ENCODE data around the gene USP10.

The USP10 gene

DNA sequence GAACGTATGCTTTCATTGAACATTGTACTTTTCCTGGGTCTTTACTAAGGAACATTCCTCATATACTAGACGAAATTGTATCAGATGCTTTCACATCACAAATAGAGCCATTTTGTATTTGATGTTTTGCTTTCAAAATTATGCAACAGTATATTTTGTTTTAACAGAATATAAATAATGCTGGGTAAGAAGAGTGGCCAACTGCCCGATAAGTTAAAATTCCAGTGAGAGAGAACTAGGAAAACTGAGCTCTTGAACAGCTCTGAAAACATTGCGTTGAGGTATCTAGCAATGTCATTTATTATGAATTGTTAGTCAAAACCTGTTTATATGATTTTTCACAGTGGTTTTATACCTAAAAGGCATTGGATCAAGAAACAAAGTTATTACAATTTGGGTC is 50.8 kb downstream of the USP10 start:
- DNase-seq (ENCODE audit: low spot score) = no peak

DNA sequence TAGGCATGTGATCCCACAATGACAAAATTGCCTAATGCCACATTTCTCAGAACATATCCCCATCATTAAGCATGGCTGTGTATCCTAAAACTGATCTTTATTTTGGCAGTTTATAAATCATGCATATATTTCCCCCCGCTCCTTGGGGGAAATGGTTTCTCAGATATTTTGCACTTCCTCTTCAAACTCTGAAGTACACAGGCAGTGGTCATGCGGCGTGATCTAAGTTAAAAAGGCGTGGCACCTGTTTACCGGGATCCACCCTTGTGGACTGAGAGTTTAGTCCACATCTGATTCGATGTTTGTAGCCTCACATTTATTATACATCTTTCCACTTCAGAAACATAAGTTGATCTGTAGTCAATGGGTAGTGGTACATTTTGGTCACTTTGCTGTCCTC is 51.4 kb downstream of the USP10 start:
- no peak for DNase-seq (ENCODE audit: low spot score)

GRCh38 chr16:84751947-84752346 is 52.1 kb downstream of the USP10 start:
- no peak for DNase-seq (ENCODE audit: low spot score)

- DNase-seq (ENCODE audit: low spot score) = no peak
Observed at GRCh38 chr16:84752600-84752999, 52.8 kb downstream of the USP10 start.

DNA sequence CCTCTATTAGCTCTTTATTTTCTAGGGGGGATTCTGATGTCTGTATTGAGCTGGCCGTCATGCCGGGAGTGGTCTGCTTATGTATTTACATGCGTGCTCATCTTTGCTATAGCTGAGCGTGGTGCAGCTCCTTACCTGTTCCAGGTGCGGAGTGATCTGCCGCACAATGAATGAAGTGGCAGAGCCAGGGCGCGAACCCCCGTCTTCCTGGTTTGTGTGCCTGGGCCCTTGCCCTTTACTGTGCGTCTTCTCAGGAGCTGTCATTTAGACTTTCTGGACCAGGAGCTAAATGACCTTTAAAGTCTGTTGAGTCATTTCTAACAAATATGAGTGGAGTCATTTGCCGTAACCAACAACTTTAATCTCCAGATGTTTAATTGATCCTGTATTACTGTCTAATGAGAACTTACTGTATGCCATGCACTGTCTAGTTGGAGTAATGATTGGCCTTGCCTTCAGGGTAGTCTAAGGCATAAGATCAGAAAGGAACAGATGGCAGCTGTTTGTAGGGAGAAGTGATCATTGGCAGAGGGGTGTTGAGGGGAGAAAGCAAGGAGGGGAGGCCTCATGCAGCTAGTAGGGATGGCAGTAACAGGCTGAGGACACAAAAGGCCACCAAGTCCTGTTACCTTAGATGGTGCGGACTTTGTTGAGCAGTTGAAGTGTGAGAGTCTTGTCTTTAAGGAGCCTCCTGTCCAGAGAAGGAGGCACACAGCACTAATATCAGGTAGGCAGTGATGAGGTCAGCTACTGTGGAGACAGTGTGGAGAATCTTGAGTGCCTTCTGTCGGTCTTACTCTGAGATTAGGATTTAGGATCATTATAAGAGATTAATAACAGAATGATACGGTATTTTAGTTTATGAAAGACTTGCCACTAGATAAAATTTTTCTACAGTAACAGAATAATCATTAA is 53.9 kb downstream of the USP10 start:
- DNase-seq (ENCODE audit: low spot score) = no peak

- peak; percentile 80 for DNase-seq (ENCODE audit: low spot score)
Observed at GRCh38 chr16:84754353-84754856, 54.6 kb downstream of the USP10 start.

DNA sequence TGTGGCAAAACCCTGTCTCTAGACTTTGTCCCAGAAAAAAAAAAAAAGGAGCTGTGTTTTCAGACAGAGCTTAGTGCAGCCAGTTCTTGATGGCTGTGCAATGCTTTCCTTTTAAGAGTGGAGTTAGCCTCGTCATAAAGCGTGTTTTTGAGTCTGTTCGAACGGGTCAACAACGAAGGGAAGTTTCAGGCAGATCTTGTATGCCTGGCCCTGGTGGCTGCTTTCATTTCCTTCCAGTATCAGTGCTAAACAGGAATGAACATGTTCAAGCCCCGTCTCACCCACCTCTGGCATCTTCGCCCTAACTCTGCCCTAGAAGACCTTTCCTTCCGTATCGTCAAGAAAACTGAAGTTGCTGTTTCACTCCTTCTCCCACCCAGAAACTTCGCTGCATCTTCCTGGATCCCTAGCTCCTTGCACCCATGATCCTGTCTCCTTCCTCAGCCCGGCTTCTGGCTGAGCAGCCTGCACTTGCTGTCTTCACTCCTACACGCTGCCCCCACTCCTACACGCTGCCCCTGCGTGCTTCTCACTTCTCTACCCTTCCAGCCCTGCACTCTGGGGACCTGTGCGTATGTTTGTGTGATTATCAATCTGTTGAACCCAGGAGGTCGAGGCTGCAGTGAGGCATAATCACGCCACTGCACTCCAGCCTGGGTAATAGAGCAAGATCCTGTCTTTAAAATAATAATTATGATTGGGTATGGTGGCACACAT is 55.3 kb downstream of the USP10 start:
- DNase-seq (ENCODE audit: low spot score) = no peak

DNA sequence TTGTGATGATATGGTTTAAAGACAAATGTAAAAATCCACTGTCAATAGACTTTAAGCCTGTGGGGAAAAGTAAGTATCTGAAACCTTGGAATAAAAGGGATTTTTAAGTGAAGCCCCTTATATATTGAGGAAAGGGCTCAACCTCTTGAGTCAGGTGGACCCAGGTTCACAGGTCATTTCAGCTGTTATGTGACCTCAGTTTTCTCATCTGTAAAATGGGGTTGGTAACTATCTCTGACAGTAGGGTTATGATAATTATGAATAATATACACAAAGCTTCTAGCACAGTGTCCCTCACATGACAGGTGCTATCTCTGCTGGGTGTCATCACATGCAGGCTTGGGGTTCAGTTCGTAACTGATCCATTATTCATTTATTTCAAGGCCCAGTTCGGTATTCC is 57.0 kb downstream of the USP10 start:
- no peak for DNase-seq (ENCODE audit: low spot score)

DNA sequence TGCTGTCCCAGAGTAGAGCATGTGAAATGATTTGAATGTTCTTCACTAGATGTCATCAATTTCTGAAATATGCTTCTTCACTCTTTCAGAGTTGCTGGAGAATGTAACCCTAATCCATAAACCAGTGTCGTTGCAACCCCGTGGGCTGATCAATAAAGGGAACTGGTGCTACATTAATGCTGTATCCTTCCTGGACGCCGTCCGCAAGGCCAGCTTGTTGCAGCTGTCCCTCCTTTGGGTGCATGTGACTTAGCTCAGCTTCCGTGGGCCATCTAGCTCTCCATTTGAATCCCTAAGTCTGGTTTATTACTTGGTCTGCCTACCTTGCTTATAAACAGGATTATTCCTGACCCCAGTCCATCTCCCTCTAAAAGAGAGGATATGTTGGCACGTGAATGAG is 58.8 kb downstream of the USP10 start:
- no peak for DNase-seq (ENCODE audit: low spot score)

GRCh38 chr16:84759061-84759460 is 59.3 kb downstream of the USP10 start:
- DNase-seq (ENCODE audit: low spot score) = no peak

DNA sequence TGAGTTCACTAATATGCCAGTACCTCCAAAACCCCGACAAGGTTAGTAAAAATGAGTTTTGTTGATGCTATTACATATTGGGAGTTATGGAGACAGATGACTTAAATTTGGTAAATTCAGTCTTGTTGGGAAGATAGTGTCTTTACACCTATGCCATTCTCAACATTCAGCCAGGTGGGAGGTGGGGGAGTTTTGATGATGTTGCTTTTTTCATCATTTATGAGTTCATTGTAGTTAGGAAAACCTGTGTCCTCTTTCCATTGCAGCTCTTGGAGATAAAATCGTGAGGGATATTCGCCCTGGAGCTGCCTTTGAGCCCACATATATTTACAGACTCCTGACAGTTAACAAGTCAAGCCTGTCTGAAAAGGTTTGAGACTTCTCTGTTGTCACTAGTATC is 60.1 kb downstream of the USP10 start:
- no peak for DNase-seq (ENCODE audit: low spot score)

DNA sequence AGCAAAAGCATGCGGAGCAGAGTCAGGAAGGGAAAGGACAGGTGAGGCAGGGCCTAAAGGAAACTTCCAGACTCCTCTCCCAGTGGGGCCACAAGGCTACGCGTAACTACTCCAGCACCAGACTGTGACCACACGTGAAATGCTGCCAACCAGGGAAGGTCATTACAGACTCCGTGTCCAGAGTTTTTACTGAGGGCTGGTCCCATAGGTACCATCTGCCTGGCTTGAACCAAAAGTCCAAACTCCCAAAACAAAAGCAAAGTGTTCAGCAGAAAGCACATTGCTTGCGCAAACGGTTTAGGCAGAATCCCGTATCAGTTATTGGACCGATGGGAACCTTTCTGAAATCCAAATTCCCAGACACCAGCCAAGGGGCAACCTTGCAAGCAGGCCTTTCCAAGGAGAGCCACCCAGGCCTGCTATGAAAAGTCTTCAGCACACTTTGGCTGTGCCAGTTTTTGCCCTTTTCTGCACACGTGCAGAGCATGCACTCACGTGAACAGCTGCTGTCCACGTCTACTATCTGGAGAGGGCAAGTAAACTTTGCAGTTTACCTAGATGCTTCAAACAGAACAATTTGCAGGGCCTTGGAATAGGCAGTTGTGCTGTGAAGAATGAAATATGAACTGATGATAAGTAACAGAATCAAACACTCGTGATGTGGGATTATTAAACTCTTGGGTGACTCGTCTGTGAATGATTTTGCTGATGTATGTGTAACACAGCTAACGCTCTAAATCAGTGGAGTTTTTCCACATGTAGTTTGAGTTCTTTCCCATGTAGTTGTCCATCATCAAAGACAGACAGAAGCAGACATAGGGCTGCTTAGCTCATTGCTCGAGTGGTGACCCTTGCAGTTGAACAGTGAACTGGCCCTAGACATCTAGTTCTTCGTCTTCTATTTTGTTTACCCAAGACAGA is 61.9 kb downstream of the USP10 start:
- DNase-seq (ENCODE audit: low spot score) = no peak

DNA sequence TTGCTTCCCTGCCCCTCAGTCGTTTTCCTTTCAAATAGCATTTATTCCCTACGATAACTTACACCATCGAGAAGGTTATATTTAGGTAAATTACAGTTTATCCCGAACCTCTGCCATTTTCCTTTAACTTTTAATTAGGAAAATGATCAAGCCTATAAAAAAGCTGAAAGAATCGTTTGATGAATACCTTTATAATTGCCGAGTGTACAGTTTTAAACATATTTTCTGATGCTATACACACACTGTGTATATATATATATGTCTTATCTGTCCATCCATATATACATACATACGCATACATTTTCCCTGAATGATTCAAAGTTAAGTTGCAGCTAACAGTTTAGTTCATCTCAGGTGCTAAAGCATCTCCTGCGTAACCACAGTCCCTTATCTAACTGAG is 63.4 kb downstream of the USP10 start:
- DNase-seq (ENCODE audit: low spot score) = no peak

- DNase-seq (ENCODE audit: low spot score) = no peak
Observed at GRCh38 chr16:84763629-84764028, 63.8 kb downstream of the USP10 start.

DNA sequence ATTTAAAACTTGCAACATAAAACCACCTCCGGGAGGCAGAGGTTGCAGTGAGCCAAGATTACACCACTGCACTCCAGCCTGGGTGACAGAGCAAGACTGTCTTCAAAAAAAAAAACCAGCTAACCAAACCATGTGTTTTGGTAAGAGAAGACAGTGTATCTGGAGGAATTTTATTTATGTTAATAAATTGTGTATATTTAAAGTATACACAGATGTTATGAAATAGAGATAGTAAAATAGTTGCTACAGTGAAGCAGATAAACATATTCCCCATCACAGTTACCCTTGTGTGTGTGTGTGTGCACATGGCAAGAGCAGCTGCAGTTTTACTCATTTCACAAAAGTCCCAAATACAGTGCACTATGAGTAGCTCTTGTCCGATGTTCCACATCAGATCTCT is 65.2 kb downstream of the USP10 start:
- DNase-seq (ENCODE audit: low spot score) = no peak

- no peak for DNase-seq (ENCODE audit: low spot score)
Observed at GRCh38 chr16:84765616-84766580, 66.1 kb downstream of the USP10 start.

DNA sequence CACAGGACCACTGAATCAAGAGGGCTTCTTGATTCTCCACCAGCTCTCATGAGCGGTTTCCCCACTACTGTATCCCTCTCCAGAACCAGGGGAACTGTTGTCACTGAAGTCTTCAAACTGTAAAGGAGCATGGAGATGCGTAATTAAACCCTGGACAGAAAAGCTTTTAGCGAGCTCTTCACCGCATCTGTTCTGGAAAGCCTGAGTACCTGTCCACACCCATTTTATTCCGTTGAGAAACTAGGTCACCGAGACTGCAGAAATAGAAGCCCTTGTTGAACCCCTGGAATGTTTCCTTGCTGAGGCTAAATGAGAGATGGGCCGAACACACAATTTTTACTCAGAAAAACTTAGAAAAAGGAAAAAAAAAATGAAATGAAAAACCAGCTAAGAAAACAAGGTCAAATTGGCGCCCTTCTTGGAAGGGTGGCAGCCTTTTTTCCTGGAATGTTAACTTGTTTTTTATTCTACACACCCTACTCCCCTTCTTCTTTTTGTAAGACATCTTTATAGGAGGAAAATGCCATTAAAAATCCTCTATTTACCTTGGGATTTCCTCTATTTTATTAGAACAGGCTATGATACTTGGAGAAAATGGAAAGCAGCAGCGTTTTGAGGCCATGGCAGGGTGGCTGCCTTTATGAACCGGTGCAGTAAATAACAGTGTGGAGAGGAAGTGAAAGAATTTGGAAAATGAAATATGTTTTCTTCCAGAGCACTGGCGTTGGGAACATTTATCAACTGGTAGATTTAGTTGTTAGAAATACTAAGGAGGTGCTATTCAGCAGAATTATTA is 67.4 kb downstream of the USP10 start:
- no peak for DNase-seq (ENCODE audit: low spot score)

- DNase-seq (ENCODE audit: low spot score) = no peak
Observed at GRCh38 chr16:84768061-84768807, 68.4 kb downstream of the USP10 start.

DNA sequence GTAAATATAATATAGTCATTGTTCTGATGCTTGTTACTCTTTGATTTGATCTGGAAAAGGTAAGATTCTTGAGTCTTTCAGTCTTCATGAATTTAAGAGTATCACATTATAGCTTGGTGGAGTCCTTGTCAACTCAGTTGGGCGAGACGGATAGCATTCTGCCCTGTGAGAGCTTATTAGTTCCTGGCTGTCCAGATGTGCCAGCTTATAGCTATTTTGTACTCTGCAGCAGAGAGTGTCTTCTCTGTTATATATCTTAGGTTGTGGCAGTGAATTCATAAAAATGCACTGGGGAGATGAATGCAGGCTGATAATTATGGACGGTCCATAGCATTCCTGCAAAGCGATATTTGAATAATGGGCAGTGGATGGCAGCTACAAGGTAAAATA is 69.0 kb downstream of the USP10 start:
- no peak for DNase-seq (ENCODE audit: low spot score)

Measured in GM03348 (cell line).